ENCODE measurements around the gene ABCB11. TPM values are rescaled to one million over a fixed set of nuclear protein-coding genes. Genes with fewer than 3 reads are reported as not detected.

The ABCB11 gene
- total RNA-seq, 1 donor from 2014 or later, result 0.05 TPM

GRCh38 chr2:169011698-169012097, 19.4 kb downstream of the ABCB11 start:
- H3K27ac ChIP-seq (replicated peaks), result peak overlapping the region; percentile 78
- no peak for DNase-seq
- intact Hi-C loops (cut with micrococcal nuclease), result no loop called here
- H3K9me3 ChIP-seq (replicated peaks), result peaks cover 6% of the 10 kb centered on the region
- H3K27me3 ChIP-seq (ENCODE audit: low read depth), result no peaks in the 10 kb centered on the region
- TF ChIP-seq CTCF (IDR thresholded peaks at IDR 0.05; ENCODE audit: borderline replicate concordance), result no peak
- H3K4me3 ChIP-seq, result no peak overlapping the region
- no peaks in the 10 kb centered on the region for H3K36me3 ChIP-seq
- peaks cover 33% of the 10 kb centered on the region for H3K4me1 ChIP-seq

- H3K27me3 ChIP-seq (ENCODE audit: low read depth), result no peaks in the 10 kb centered on the region
- DNase-seq, result no peak
- intact Hi-C loops (cut with micrococcal nuclease), result no loop called here
- no peaks in the 10 kb centered on the region for H3K36me3 ChIP-seq
- peaks cover 33% of the 10 kb centered on the region for H3K4me1 ChIP-seq
- no peak for TF ChIP-seq CTCF (IDR thresholded peaks at IDR 0.05; ENCODE audit: borderline replicate concordance)
- peaks cover 9% of the 10 kb centered on the region for H3K9me3 ChIP-seq (replicated peaks)
- H3K4me3 ChIP-seq, result no peak overlapping the region
- H3K27ac ChIP-seq (replicated peaks), result no peak overlapping the region
These were observed 20.3 kb downstream of the ABCB11 start for GRCh38 chr2:169010633-169011460.

- H3K4me1 ChIP-seq, result peaks cover 33% of the 10 kb centered on the region
- no peak overlapping the region for H3K4me3 ChIP-seq
- peaks cover 9% of the 10 kb centered on the region for H3K9me3 ChIP-seq (replicated peaks)
- intact Hi-C loops (cut with micrococcal nuclease), result no loop called here
- no peak for TF ChIP-seq CTCF (IDR thresholded peaks at IDR 0.05; ENCODE audit: borderline replicate concordance)
- no peak overlapping the region for H3K27ac ChIP-seq (replicated peaks)
- no peaks in the 10 kb centered on the region for H3K27me3 ChIP-seq (ENCODE audit: low read depth)
- no peaks in the 10 kb centered on the region for H3K36me3 ChIP-seq
- DNase-seq, result no peak
These were observed 21.1 kb downstream of the ABCB11 start for GRCh38 chr2:169009865-169010579.

DNA sequence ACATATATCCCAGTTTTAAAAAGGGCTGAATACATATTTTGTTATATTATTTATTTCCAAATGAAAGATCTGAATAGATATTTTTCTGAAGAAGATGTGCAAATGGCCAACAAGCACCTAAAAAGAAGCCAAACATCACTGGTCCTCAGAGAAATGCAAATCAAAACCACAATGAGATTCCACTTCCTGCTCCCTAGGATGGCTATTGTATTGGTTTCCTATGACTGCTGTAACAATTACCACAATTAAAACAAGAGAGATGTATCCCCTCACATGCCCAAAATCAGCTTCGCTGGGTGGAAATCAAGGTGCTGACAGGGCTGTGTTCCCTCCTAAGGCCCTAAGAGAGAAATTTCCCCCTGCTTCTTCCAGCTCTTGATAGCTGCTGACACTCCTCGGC, 23.2 kb downstream of the ABCB11 start:
- Histone ChIP-seq H3K4me1 (peaks cover 26% of the 10 kb centered on the region), H3K27me3 (ENCODE audit: low read depth) (no peaks in the 10 kb centered on the region), H3K4me3 (no peak overlapping the region), H3K27ac (replicated peaks) (no peak overlapping the region), H3K36me3 (no peaks in the 10 kb centered on the region), H3K9me3 (replicated peaks) (peaks cover 9% of the 10 kb centered on the region)
- DNase-seq, result no peak
- intact Hi-C loops (cut with micrococcal nuclease), result no loop called here
- TF ChIP-seq CTCF (IDR thresholded peaks at IDR 0.05; ENCODE audit: borderline replicate concordance), result no peak

DNA sequence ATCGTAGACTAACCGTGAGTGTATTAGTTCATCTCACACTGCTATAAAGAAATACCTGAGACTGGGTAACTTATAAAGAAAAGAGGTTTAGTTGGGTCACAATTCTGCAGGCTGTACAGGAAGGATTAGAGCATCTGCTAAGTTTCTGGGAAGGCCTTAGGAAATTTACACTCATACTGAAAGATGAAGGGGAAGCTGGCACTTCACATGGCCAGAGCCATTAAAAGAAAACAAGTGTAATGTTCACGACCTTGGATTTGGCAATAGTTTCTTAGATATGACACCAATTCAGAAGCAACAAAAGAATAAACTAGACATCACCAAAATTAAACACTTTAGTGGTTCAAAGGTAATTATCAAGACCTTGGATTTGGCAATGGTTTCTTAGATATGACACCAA, 23.8 kb downstream of the ABCB11 start:
- H3K27ac ChIP-seq (replicated peaks), result no peak overlapping the region
- DNase-seq, result no peak
- H3K36me3 ChIP-seq, result no peaks in the 10 kb centered on the region
- H3K27me3 ChIP-seq (ENCODE audit: low read depth), result no peaks in the 10 kb centered on the region
- H3K9me3 ChIP-seq (replicated peaks), result peaks cover 9% of the 10 kb centered on the region
- TF ChIP-seq CTCF (IDR thresholded peaks at IDR 0.05; ENCODE audit: borderline replicate concordance), result no peak
- intact Hi-C loops (cut with micrococcal nuclease), result no loop called here
- H3K4me3 ChIP-seq, result no peak overlapping the region
- peaks cover 20% of the 10 kb centered on the region for H3K4me1 ChIP-seq
